H1 (cell line): ENCODE data around the gene CDK5. TPM values are rescaled to one million over a fixed set of nuclear protein-coding genes. Genes with fewer than 3 reads are reported as not detected.

ENCODE experiments used
- CTCF ChIA-PET: fragments of 300-600 bp; sonication (Branson Sonifier 250); formaldehyde crosslinking; loops from one replicate; lab custom pipeline; 2021; ENCODE audit not compliant: partially characterized antibody; lab: Charles Lee
- POLR2A ChIA-PET: fragments of 300-600 bp; sonication (Branson Sonifier 250); formaldehyde crosslinking; loops from one replicate; lab custom pipeline; 2021; ENCODE audit warnings: inconsistent platforms; ENCODE audit not compliant: partially characterized antibody; lab: Charles Lee
- DNase-seq, 2 experiments: peaks; one replicate each; pipeline versions ENCODE4 v3.0.0 to v3.0.0-alpha.2; 2010 to 2022; ENCODE audit warnings: low spot score in 2 of 2, low read depth in 1 of 2, mixed read lengths in 1 of 2
- FAIRE-seq: peaks from 2 replicates; lab custom pipeline; 2011; peaks lifted over from hg19 to GRCh38; lab: Jason Lieb, UNC
- H2AFZ ChIP-seq: 2 replicates; pipeline ENCODE4 v1.8.1; 2012; ENCODE audit warnings: low read length, inconsistent platforms
- H2AK5ac ChIP-seq: 2 replicates; pipeline ENCODE4 v1.6.1; 2013; ENCODE audit warnings: low read depth, low read length
- H2BK120ac ChIP-seq: replicated peaks from 2 replicates; pipeline ENCODE3; 2013; ENCODE audit warnings: low read depth, low read length, inconsistent platforms
- H2BK12ac ChIP-seq: 2 replicates; pipeline ENCODE4 v1.6.1; 2013; ENCODE audit warnings: low read depth, low read length
- H2BK15ac ChIP-seq: 2 replicates; pipeline ENCODE4 v1.6.1; 2013; ENCODE audit warnings: low read length
- H2BK20ac ChIP-seq: 2 replicates; pipeline ENCODE4 v1.6.1; 2013; ENCODE audit warnings: low read length
- H2BK5ac ChIP-seq: 2 replicates; pipeline ENCODE4 v1.6.1; 2013; ENCODE audit warnings: low read depth, low read length
- H3K14ac ChIP-seq: 2 replicates; pipeline ENCODE4 v1.6.1; 2013; ENCODE audit warnings: inconsistent platforms; ENCODE audit not compliant: insufficient read length
- H3K18ac ChIP-seq: 2 replicates; pipeline ENCODE4 v1.6.1; 2013; ENCODE audit warnings: low read length; ENCODE audit errors: extremely low read depth
- H3K23ac ChIP-seq: 2 replicates; pipeline ENCODE4 v1.6.1; 2013; ENCODE audit warnings: inconsistent platforms; ENCODE audit not compliant: insufficient read length
- H3K23me2 ChIP-seq: 2 replicates; pipeline ENCODE4 v1.6.1; 2013; ENCODE audit warnings: low read depth, low read length
- H3K27ac ChIP-seq: 2 replicates; pipeline ENCODE4 v1.6.1; 2011; ENCODE audit warnings: low read depth, low read length, inconsistent platforms
- H3K27me3 ChIP-seq, 4 experiments: replicated peaks in 1 of 4; 1 replicate in 1 of 4; 2 replicates in 3 of 4; pipeline versions ENCODE4 v1.6.1 to v1.8.1; 2011 to 2013; ENCODE audit warnings: low read length in 3 of 4, mild to moderate bottlenecking in 3 of 4, inconsistent platforms in 2 of 4, mixed read lengths in 2 of 4, moderate library complexity in 1 of 4; ENCODE audit not compliant: control insufficient read depth in 3 of 4, insufficient read depth in 3 of 4; ENCODE audit errors: extremely low read depth in 1 of 4
- H3K36me3 ChIP-seq, 4 experiments: 2 replicates each; pipeline versions ENCODE4 v1.6.1 to v1.8.1; 2011 to 2013; ENCODE audit warnings: mild to moderate bottlenecking in 4 of 4, low read length in 3 of 4, moderate library complexity in 2 of 4, control low read depth in 1 of 4, inconsistent platforms in 1 of 4; ENCODE audit not compliant: insufficient read depth in 4 of 4, control insufficient read depth in 2 of 4
- H3K4ac ChIP-seq: replicated peaks from 2 replicates; pipeline ENCODE3; 2013; ENCODE audit warnings: low read length, low read depth, mixed read lengths, inconsistent platforms; ENCODE audit not compliant: insufficient read length
- H3K4me1 ChIP-seq, 4 experiments: replicated peaks in 1 of 4; 1 replicate in 1 of 4; 2 replicates in 3 of 4; pipeline versions ENCODE4 v1.6.1 to v1.8.1; 2011 to 2013; ENCODE audit warnings: low read length in 3 of 4, inconsistent platforms in 2 of 4, mixed read lengths in 1 of 4; ENCODE audit not compliant: insufficient read depth in 4 of 4, control insufficient read depth in 3 of 4
- H3K4me2 ChIP-seq, 2 experiments: 2 replicates each; pipeline versions ENCODE4 v1.6.1 to v1.8.1; 2011 to 2013; ENCODE audit warnings: low read depth in 2 of 2, low read length in 2 of 2, control low read depth in 1 of 2, inconsistent platforms in 1 of 2, mild to moderate bottlenecking in 1 of 2; ENCODE audit not compliant: insufficient read depth in 1 of 2
- H3K4me3 ChIP-seq, 4 experiments: fragments of 200-600, 300-600 bp in 1 of 4; sonication (generic), shearing (Covaris generic), sonication (Bioruptor Twin) in 1 of 4; 2 replicates each; pipeline versions ENCODE4 v1.5.1 to v1.8.1; 2011 to 2016; ENCODE audit warnings: low read length in 4 of 4, low read depth in 3 of 4, control low read depth in 2 of 4, inconsistent platforms in 2 of 4, mild to moderate bottlenecking in 2 of 4, mixed read lengths in 1 of 4, moderate library complexity in 1 of 4; ENCODE audit not compliant: insufficient read depth in 2 of 4; ENCODE audit errors: extremely low read depth in 1 of 4
- H3K56ac ChIP-seq: replicated peaks from 2 replicates; pipeline ENCODE3; 2013; ENCODE audit warnings: low read depth, mild to moderate bottlenecking, mixed read lengths, low read length, inconsistent platforms; ENCODE audit not compliant: insufficient read length
- H3K79me1 ChIP-seq: 2 replicates; pipeline ENCODE4 v1.6.1; 2013; ENCODE audit warnings: low read depth, low read length, control low read depth
- H3K79me2 ChIP-seq, 2 experiments: 2 replicates each; pipeline versions ENCODE4 v1.6.1 to v1.8.1; 2012 to 2013; ENCODE audit warnings: low read length in 2 of 2, mild to moderate bottlenecking in 2 of 2, inconsistent platforms in 1 of 2; ENCODE audit not compliant: insufficient read depth in 2 of 2, control insufficient read depth in 1 of 2
- H3K9ac ChIP-seq, 4 experiments: replicated peaks in 1 of 4; 1 replicate in 1 of 4; 2 replicates in 3 of 4; pipeline versions ENCODE4 v1.6.1 to v1.8.1; 2011 to 2013; ENCODE audit warnings: low read depth in 3 of 4, low read length in 3 of 4, control low read depth in 2 of 4, mild to moderate bottlenecking in 2 of 4, moderate library complexity in 2 of 4, inconsistent platforms in 1 of 4; ENCODE audit errors: extremely low read depth in 1 of 4
- H3K9me3 ChIP-seq, 2 experiments: 2 replicates each; pipeline versions ENCODE4 v1.6.1 to v1.8.1; 2012 to 2013; ENCODE audit warnings: mild to moderate bottlenecking in 2 of 2, moderate library complexity in 2 of 2, control low read depth in 1 of 2, inconsistent platforms in 1 of 2, low read depth in 1 of 2, low read length in 1 of 2, mixed read lengths in 1 of 2; ENCODE audit not compliant: insufficient read depth in 2 of 2
- H4K20me1 ChIP-seq, 2 experiments: replicated peaks in 1 of 2; 2 replicates each; pipeline versions ENCODE3 to v1.8.1; 2011 to 2013; ENCODE audit warnings: inconsistent platforms in 2 of 2, low read length in 2 of 2, mild to moderate bottlenecking in 1 of 2; ENCODE audit not compliant: insufficient read depth in 2 of 2, control insufficient read depth in 1 of 2
- H4K5ac ChIP-seq: 2 replicates; pipeline ENCODE4 v1.6.1; 2013; ENCODE audit warnings: low read length, low read depth, mixed read lengths, inconsistent platforms; ENCODE audit not compliant: insufficient read length
- H4K8ac ChIP-seq: 2 replicates; pipeline ENCODE4 v1.8.0; 2013; ENCODE audit warnings: mild to moderate bottlenecking, moderate library complexity, low read length, inconsistent platforms; ENCODE audit not compliant: insufficient read depth; ENCODE audit errors: extremely low read depth
- H4K91ac ChIP-seq: replicated peaks from 2 replicates; pipeline ENCODE3; 2013; ENCODE audit warnings: low read length, mixed read lengths, inconsistent platforms; ENCODE audit not compliant: insufficient read length
- CHD1 ChIP-seq: IDR thresholded peaks from 2 replicates; pipeline ENCODE4 v1.6.1; 2012; ENCODE audit warnings: low read depth, low read length, improper control_type of control experiment
- CHD2 ChIP-seq: IDR thresholded peaks from 2 replicates; pipeline ENCODE4 v1.6.1; 2012; ENCODE audit warnings: low read length, improper control_type of control experiment
- NANOG ChIP-seq: IDR thresholded peaks from 2 replicates; pipeline ENCODE4 v1.6.1; 2011; ENCODE audit warnings: low read length, low read depth, mild to moderate bottlenecking, inconsistent platforms; ENCODE audit not compliant: insufficient read depth, poor library complexity, severe bottlenecking
- TAF1 ChIP-seq: IDR thresholded peaks from 2 replicates; pipeline ENCODE4 v1.6.1; 2011; ENCODE audit warnings: mild to moderate bottlenecking, low read depth, low read length
- WGBS, 2 experiments: shearing (Covaris generic) in 1 of 2; methylation state at CpG; one replicate each; pipeline versions ENCODE4 v1.1.6 to v1.1.7; 2013 to 2015; ENCODE audit warnings: low lambda C conversion rate in 2 of 2, mixed read lengths in 2 of 2, inconsistent platforms in 1 of 2, low coverage in 1 of 2, missing lambda C conversion rate in 1 of 2; ENCODE audit not compliant: insufficient replicate concordance in 2 of 2, insufficient coverage in 1 of 2, insufficient read length in 1 of 2; ENCODE audit errors: extremely low coverage in 1 of 2, missing lambda C conversion rate in 1 of 2; 5-methylcytosine and 5-hydroxymethylcytosine counted together
- polyA plus RNA-seq, 7 experiments: library from polyadenylated mRNA; depleted of rRNA in 3 of 7; stranded (reverse) in 5 of 7; unstranded in 2 of 7; fragments of >200 nt in 5 of 7; fragments of 200-250 nt in 2 of 7; gene quantifications; 1 replicate in 5 of 7; 2 replicates in 1 of 7; 4 replicates in 1 of 7; pipeline versions ENCODE4 v1.2.1 to v1.2.3, GENCODE V29; 2011 to 2013; ENCODE audit warnings: missing spikeins in 2 of 7, mixed read lengths in 2 of 7
- total RNA-seq: library from RNA; stranded (reverse); fragmentation: NEBNext Ultra II Directional; extraction: Animal tissue kit (Norgen Biotek cat#: 25700); gene quantifications from 2 replicates; pipeline ENCODE4 v1.2.1, GENCODE V29; 2021

CDK5 gene
- total and polyA plus RNA-seq, 2 of the 8 experiments (the other 6 are each of a cell fraction or from before 2014, with no cell fraction given) = 22.8 to 37.2 TPM

GRCh38 chr7:151056283-151056665, 1.4 kb downstream of the CDK5 start:
- Histone ChIP-seq H3K4me3 (peak overlapping the region in 1 of 4 experiments; percentile 91; a peak in 1 of 8 replicates), H3K4me1 (peaks cover 9 to 32% (median 23%) of the 10 kb centered on the region in 4 experiments), H2AK5ac (no peak overlapping the region), H4K5ac (no peak overlapping the region), H3K27me3 (peaks cover 0 to 21% (median 7%) of the 10 kb centered on the region in 4 experiments; a peak in 5 of 7 replicates), H3K18ac (no peak overlapping the region), H3K79me1 (0 out of 2 replicates have a peak, but pooled peaks cover 3% of the 10 kb centered on the region), H2BK12ac (no peak overlapping the region), H4K91ac (no peak overlapping the region), H3K14ac (no peak overlapping the region), H2BK5ac (no peak overlapping the region), H3K4me2 (peak overlapping the region; percentile 86 to 98; a peak in 3 of 4 replicates), H3K23ac (no peak overlapping the region), H3K23me2 (peaks cover 21% of the 10 kb centered on the region), H2BK15ac (no peak overlapping the region), H3K9me3 (no peaks in the 10 kb centered on the region), H3K27ac (no peak overlapping the region), H3K79me2 (no peaks in the 10 kb centered on the region), H3K4ac (no peak overlapping the region), H3K9ac (no peak overlapping the region), H2AFZ (no peak overlapping the region), H4K20me1 (peaks cover 0 to 12% of the 10 kb centered on the region in 2 experiments), H3K36me3 (no peaks in the 10 kb centered on the region), H3K56ac (no peak overlapping the region), H2BK120ac (no peak overlapping the region), H2BK20ac (no peak overlapping the region), H4K8ac (no peak overlapping the region; the same call in 1 of the 2 replicates)
- ChIA-PET POLR2A (interaction anchor here (1.2 to 2.2 kb wide), 2 partner anchors 9 to 28 kb away, joined by 4 to 7 read pairs; partner anchors contain the start of gene ABCB8), CTCF (interaction anchor here (0.9 to 9.7 kb wide), 12 partner anchors 11 to 57 kb away, joined by 3 to 88 read pairs (median 6); no protein-coding TSS in a partner anchor)
- 81% methylated on average over 6 of the region's 6 CpGs; no CpG with 5 or more reads in 1 of the 2 experiments for WGBS, 2 experiments
- FAIRE-seq (no peak), DNase-seq (no peak)
- TF ChIP-seq CHD2 (no peak), TAF1 (no peak), NANOG (no peak), CHD1 (no peak)
